A549 (cell line): ENCODE results near the gene CCNQ. TPM values are rescaled to one million over a fixed set of nuclear protein-coding genes. Genes with fewer than 3 reads are reported as not detected.

Experiments used
- ATAC-seq, 2 experiments: fragments of 200-7000 bp in 1 of 2; fragments of >200 bp in 1 of 2; cut with Nextera tagmentation in 1 of 2; cut with Tn5 transposase in 1 of 2; 3 replicates each; pipeline versions ENCODE4 v1.8.0 to v1.9.1; 2018 to 2020; ENCODE audit warnings: mild to moderate bottlenecking in 1 of 2, moderate library complexity in 1 of 2
- CTCF ChIA-PET: fragments of 300-600 bp; sonication (Branson Sonifier 250); formaldehyde crosslinking; extraction: SDS; loops from one replicate; lab custom pipeline; 2021; ENCODE audit warnings: antibody characterized with exemption, inconsistent platforms; lab: Yijun Ruan, JAX
- POLR2A ChIA-PET: fragments of 350-600 bp; formaldehyde crosslinking; extraction: SDS; loops from one replicate; lab custom pipeline; 2021; ENCODE audit warnings: antibody characterized with exemption, inconsistent platforms; lab: Yijun Ruan, JAX
- DNase-seq, 2 experiments: peaks; one replicate each; pipeline versions ENCODE4 v3.0.0 to v3.0.0-alpha.2; 2011 to 2016; ENCODE audit warnings: low read depth in 1 of 2, low spot score in 1 of 2
- FAIRE-seq: peaks from 2 replicates; lab custom pipeline; 2011; peaks lifted over from hg19 to GRCh38; lab: Jason Lieb, UNC
- H3K27ac ChIP-seq, 2 experiments: fragments of >200 bp; sonication (Bioruptor Twin); formaldehyde crosslinking; 3 replicates each; pipeline ENCODE4 v1.5.1; 2016 to 2017
- H3K4me1 ChIP-seq: fragments of >200 bp; sonication (Bioruptor Twin); formaldehyde crosslinking; 3 replicates; pipeline ENCODE4 v1.6.1; 2016
- H3K4me2 ChIP-seq: fragments of >200 bp; sonication (Bioruptor Twin); formaldehyde crosslinking; 3 replicates; pipeline ENCODE4 v1.6.1; 2016
- H3K4me3 ChIP-seq: fragments of >200 bp; sonication (Bioruptor Twin); formaldehyde crosslinking; 3 replicates; pipeline ENCODE4 v1.5.1; 2016
- H3K9me3 ChIP-seq: fragments of >200 bp; sonication (Bioruptor Twin); formaldehyde crosslinking; 3 replicates; pipeline ENCODE4 v1.6.1; 2016
- BHLHE40 ChIP-seq: IDR thresholded peaks from 2 replicates; pipeline ENCODE4 v1.6.1; 2012; ENCODE audit warnings: low read depth, low read length, inconsistent platforms
- CEBPB ChIP-seq, 2 experiments: fragments of >200 bp in 1 of 2; sonication (Bioruptor Twin) in 1 of 2; formaldehyde crosslinking in 1 of 2; IDR thresholded peaks; 2 replicates each; pipeline ENCODE4 v1.6.1; 2012 to 2016
- CHD2 ChIP-seq: fragments of 150-350 bp; IDR thresholded peaks from 2 replicates; pipeline ENCODE4 v1.6.1; 2014; ENCODE audit warnings: low read length; ENCODE audit not compliant: partially characterized antibody
- CTCF ChIP-seq: fragments of >200 bp; sonication (Bioruptor Twin); formaldehyde crosslinking; IDR thresholded peaks from 3 replicates; pipeline ENCODE4 v1.5.1; 2016
- EHF ChIP-seq: fragments of 250-450 bp; sonication (Bioruptor Pico); IDR thresholded peaks from 2 replicates; pipeline ENCODE4 v1.5.0; 2020; ENCODE audit warnings: mild to moderate bottlenecking
- EHMT2 ChIP-seq: fragments of 200-600 bp; sonication (generic); IDR thresholded peaks from 2 replicates; pipeline ENCODE4 v1.6.1; 2016; ENCODE audit warnings: antibody characterized with exemption, low read depth, mild to moderate bottlenecking, moderate library complexity
- ELK1 ChIP-seq: fragments of 150-350 bp; IDR thresholded peaks from 2 replicates; pipeline ENCODE4 v1.6.1; 2014; ENCODE audit warnings: low read depth, mild to moderate bottlenecking, low read length
- EP300 ChIP-seq, 2 experiments: fragments of >200 bp; sonication (Bioruptor Twin); formaldehyde crosslinking; IDR thresholded peaks; 2 replicates in 1 of 2; 3 replicates in 1 of 2; pipeline ENCODE4 v1.6.1; 2016 to 2017
- HOXB13 ChIP-seq: fragments of 250-450 bp; sonication (Bioruptor Pico); IDR thresholded peaks from 2 replicates; pipeline ENCODE4 v1.5.0; 2020; ENCODE audit warnings: low read depth, mild to moderate bottlenecking, moderate library complexity
- HOXB5 ChIP-seq: fragments of 250-450 bp; sonication (Bioruptor Pico); IDR thresholded peaks from 2 replicates; pipeline ENCODE4 v1.5.0; 2020; ENCODE audit warnings: mild to moderate bottlenecking, moderate library complexity
- KDM1A ChIP-seq: fragments of 200-600 bp; sonication (generic); IDR thresholded peaks from 2 replicates; pipeline ENCODE4 v1.6.1; 2016; ENCODE audit warnings: low read depth, mild to moderate bottlenecking
- MAX ChIP-seq: IDR thresholded peaks from 2 replicates; pipeline ENCODE4 v1.6.1; 2012
- NFE2L2 ChIP-seq: fragments of 150-350 bp; conservative IDR thresholded peaks from 2 replicates; pipeline ENCODE4 v1.6.1; 2014; ENCODE audit warnings: low read length
- NR3C1 ChIP-seq: fragments of >200 bp; sonication (Bioruptor Twin); formaldehyde crosslinking; IDR thresholded peaks from 3 replicates; pipeline ENCODE4 v1.6.1; 2017
- POLR2A ChIP-seq: IDR thresholded peaks from 2 replicates; pipeline ENCODE4 v1.6.1; 2012; ENCODE audit warnings: mild to moderate bottlenecking, low read length
- RCOR1 ChIP-seq: fragments of 150-350 bp; IDR thresholded peaks from 2 replicates; pipeline ENCODE4 v1.6.1; 2014; ENCODE audit warnings: antibody characterized with exemption, low read length, low read depth
- RFX5 ChIP-seq: fragments of 450-650 bp; IDR thresholded peaks from 2 replicates; pipeline ENCODE4 v1.7.1; 2014; ENCODE audit warnings: antibody characterized with exemption, mild to moderate bottlenecking, moderate library complexity
- SMC3 ChIP-seq: fragments of >200 bp; sonication (Bioruptor Twin); formaldehyde crosslinking; IDR thresholded peaks from 3 replicates; pipeline ENCODE4 v1.6.1; 2018; ENCODE audit warnings: inconsistent platforms
- TFCP2L1 ChIP-seq: fragments of 250-450 bp; sonication (Bioruptor Pico); IDR thresholded peaks from 2 replicates; pipeline ENCODE4 v1.5.0; 2021; ENCODE audit warnings: mild to moderate bottlenecking
- TP53 ChIP-seq: fragments of 250-450 bp; sonication (Bioruptor Pico); IDR thresholded peaks from 2 replicates; pipeline ENCODE4 v1.5.0; 2021; ENCODE audit warnings: mild to moderate bottlenecking, moderate library complexity
- ZC3H11A ChIP-seq: fragments of 450-650 bp; IDR thresholded peaks from 2 replicates; pipeline ENCODE4 v1.6.1; 2014; ENCODE audit warnings: antibody characterized with exemption, mild to moderate bottlenecking
- ZFP36 ChIP-seq: fragments of 450-650 bp; IDR thresholded peaks from 2 replicates; pipeline ENCODE4 v1.6.1; 2014; ENCODE audit warnings: borderline replicate concordance; ENCODE audit not compliant: partially characterized antibody
- ZNF302 ChIP-seq: fragments of 250-450 bp; sonication (Bioruptor Pico); IDR thresholded peaks from 2 replicates; pipeline ENCODE4 v1.9.0; 2021; ENCODE audit warnings: inconsistent platforms, mild to moderate bottlenecking, moderate library complexity
- WGBS: methylation state at CpG from one replicate; pipeline ENCODE4 v1.1.6; 2017; ENCODE audit errors: missing lambda C conversion rate; 5-methylcytosine and 5-hydroxymethylcytosine counted together
- polyA plus RNA-seq, 4 experiments: library from polyadenylated mRNA; depleted of rRNA in 3 of 4; stranded (reverse); fragments of >200 nt; fragmentation: RNase III in 1 of 4; extraction: RNeasy Plus Mini Kit Qiagen cat#74134 plus additional on column Dnase treatment in 1 of 4; gene quantifications; 2 replicates in 3 of 4; 3 replicates in 1 of 4; pipeline ENCODE4 v1.2.3, GENCODE V29; 2011 to 2017

The CCNQ gene
- polyA plus RNA-seq, 2 of the 4 experiments (the other 2 are of a cell fraction) = 25.6 to 32.0 TPM

GRCh38 chrX:153551135-153551534, 47.8 kb downstream of the CCNQ start:
- H3K27ac ChIP-seq = no peak overlapping the region

GRCh38 chrX:153549807-153550206, 49.1 kb downstream of the CCNQ start:
- ChIA-PET CTCF (interaction anchor here (0.7 to 3.5 kb wide), 2 partner anchors 10 to 16 kb away, joined by 3 to 21 read pairs; no protein-coding TSS in a partner anchor), POLR2A (no interaction called here)
- WGBS = 68% methylated on average over 10 of the region's 16 CpGs
- TF ChIP-seq TFCP2L1 (CRISPR knock-in tag) (no peak), ZFP36 (no peak), ZC3H11A (no peak), CHD2 (no peak), EP300 (IDR thresholded peaks at IDR 0.05) (no peak), KDM1A (no peak), HOXB13 (CRISPR knock-in tag) (no peak), NFE2L2 (no peak), CTCF (no peak), SMC3 (no peak), TP53 (CRISPR knock-in tag) (no peak), POLR2A (no peak), HOXB5 (CRISPR knock-in tag) (no peak), ELK1 (no peak), CEBPB (IDR thresholded peaks at IDR 0.05) (no peak), NR3C1 (no peak), BHLHE40 (no peak), EHMT2 (no peak), MAX (no peak), RCOR1 (no peak)
- Histone ChIP-seq H3K27ac (no peak overlapping the region), H3K4me1 (no peaks in the 10 kb centered on the region), H3K4me3 (no peak overlapping the region), H3K9me3 (no peaks in the 10 kb centered on the region), H3K4me2 (no peak overlapping the region)
- FAIRE-seq (no peak), ATAC-seq (peak in 1 of 2 experiments; percentile 37; a peak in 2 of 6 replicates), DNase-seq (no peak)

More at GRCh38 chrX:153551135-153551534, 47.8 kb downstream of the CCNQ start:
- DNase-seq (no peak), FAIRE-seq (no peak), ATAC-seq (no peak)
- TF ChIP-seq RFX5 (no peak), CEBPB (IDR thresholded peaks at IDR 0.05) (no peak)
- POLR2A ChIA-PET = no interaction called here
- CTCF ChIA-PET = interaction anchor here (1.0 to 5.6 kb wide), 3 partner anchors 11 to 24 kb away, joined by 3 to 50 read pairs (median 3); no protein-coding TSS in a partner anchor
- WGBS = 43% methylated on average over 5 of the region's 5 CpGs
- Histone ChIP-seq H3K4me1 (no peaks in the 10 kb centered on the region), H3K4me2 (no peak overlapping the region), H3K4me3 (no peak overlapping the region), H3K9me3 (no peaks in the 10 kb centered on the region)

- no peak overlapping the region for H3K4me2 ChIP-seq
- CTCF ChIA-PET = interaction anchor here (0.9 to 3.5 kb wide), 3 partner anchors 10 to 41 kb away, joined by 3 to 21 read pairs (median 3); no protein-coding TSS in a partner anchor
- POLR2A ChIA-PET = no interaction called here
- FAIRE-seq = no peak
- H3K9me3 ChIP-seq = no peaks in the 10 kb centered on the region
- no peak for ATAC-seq
- no peak overlapping the region for H3K4me3 ChIP-seq
- no peak overlapping the region for H3K27ac ChIP-seq
- no peaks in the 10 kb centered on the region for H3K4me1 ChIP-seq
- 36% methylated on average over 5 of the region's 17 CpGs for WGBS
- no peak for DNase-seq
- TF ChIP-seq EHF (CRISPR knock-in tag) (no peak), ZNF302 (CRISPR knock-in tag) (no peak)
These were observed 49.7 kb downstream of the CCNQ start for GRCh38 chrX:153549231-153549630.
